ENCODE measurements around the gene ABCA10. TPM values are rescaled to one million over a fixed set of nuclear protein-coding genes. Genes with fewer than 3 reads are reported as not detected.

ABCA10 gene
- total and polyA plus RNA-seq, 3 donors from 2014 or later, result 11.5 to 16.2 (median 13.6) TPM

DNA sequence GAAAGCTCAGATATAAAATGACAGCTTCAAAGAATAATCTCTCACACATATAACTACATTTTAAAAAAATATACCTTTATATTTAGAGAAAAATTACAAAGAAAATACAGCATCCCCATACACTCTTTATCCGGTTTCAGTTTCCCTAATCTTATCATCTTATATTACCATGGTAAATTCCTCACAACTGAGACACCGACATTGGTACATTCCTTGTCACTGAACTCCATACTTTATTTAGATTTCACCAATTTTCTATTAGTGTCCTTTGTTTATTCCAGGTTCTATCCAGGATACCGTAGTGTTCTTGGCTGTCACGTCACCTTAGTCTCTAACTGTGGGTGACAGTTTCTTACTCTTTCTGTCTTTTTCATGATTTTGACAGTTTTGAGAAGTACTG, 22.0 kb upstream of the ABCA10 start:
- H3K4me3 ChIP-seq, result no peak overlapping the region
- 87 to 90% methylated on average over 4 of the region's 4 CpGs for WGBS, 2 donors
- intact Hi-C loops (cut with DNase I; ENCODE audit: low total_unique reads), result no loop called here

DNA sequence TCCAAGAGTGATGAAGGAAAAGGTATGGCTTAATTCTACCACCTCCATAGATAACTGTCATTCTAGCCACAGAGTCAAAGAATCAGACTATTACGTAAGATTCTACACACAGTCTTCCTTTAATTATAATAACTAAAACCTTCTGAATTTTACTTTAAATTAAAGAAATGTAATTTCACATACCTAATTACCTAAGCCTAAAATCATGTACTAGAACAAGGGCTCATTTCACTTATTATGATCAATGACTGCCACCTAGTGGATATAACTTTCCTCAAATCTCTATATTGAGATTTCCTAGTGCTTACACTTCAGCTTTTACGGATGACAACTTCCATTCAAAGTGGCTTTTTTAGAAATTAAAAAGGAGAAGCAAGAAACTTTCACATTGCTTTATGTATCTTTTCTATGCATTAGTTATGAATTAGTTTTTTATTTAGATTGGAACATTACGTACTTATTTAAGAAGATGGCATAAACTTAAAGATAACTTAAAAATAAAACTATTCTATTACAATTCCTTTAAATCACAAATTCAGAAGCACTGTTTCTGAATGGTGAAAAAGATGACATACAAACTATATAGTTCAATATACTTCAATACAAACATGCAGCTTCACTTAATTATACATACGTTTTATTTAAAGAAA, 18.2 kb upstream of the ABCA10 start:
- WGBS, 2 donors, result 60 to 72% methylated on average over 4 of the region's 4 CpGs
- intact Hi-C loops (cut with DNase I; ENCODE audit: low total_unique reads), result no loop called here
- TF ChIP-seq CTCF (IDR thresholded peaks at IDR 0.05) (peak; percentile 43 to 67 (median 53)), POLR2A (IDR thresholded peaks at IDR 0.05) (no peak)
- no peaks in the 10 kb centered on the region for H3K9me3 ChIP-seq
- H3K4me3 ChIP-seq, result no peak overlapping the region
- DNase-seq, result no peak
- no peak overlapping the region for H3K27ac ChIP-seq
- no peaks in the 10 kb centered on the region for H3K4me1 ChIP-seq
- no peaks in the 10 kb centered on the region for H3K36me3 ChIP-seq (ENCODE audit: low read depth, missing control alignments)
- no peaks in the 10 kb centered on the region for H3K27me3 ChIP-seq

More for the DNA sequence above, 22.0 kb upstream of the ABCA10 start:
- no peaks in the 10 kb centered on the region for H3K4me1 ChIP-seq
- no peak for DNase-seq
- TF ChIP-seq POLR2A (IDR thresholded peaks at IDR 0.05) (no peak), CTCF (IDR thresholded peaks at IDR 0.05) (no peak)
- H3K9me3 ChIP-seq, result no peaks in the 10 kb centered on the region
- no peak overlapping the region for H3K27ac ChIP-seq
- H3K36me3 ChIP-seq (ENCODE audit: low read depth, missing control alignments), result no peaks in the 10 kb centered on the region
- H3K27me3 ChIP-seq, result no peaks in the 10 kb centered on the region

DNA sequence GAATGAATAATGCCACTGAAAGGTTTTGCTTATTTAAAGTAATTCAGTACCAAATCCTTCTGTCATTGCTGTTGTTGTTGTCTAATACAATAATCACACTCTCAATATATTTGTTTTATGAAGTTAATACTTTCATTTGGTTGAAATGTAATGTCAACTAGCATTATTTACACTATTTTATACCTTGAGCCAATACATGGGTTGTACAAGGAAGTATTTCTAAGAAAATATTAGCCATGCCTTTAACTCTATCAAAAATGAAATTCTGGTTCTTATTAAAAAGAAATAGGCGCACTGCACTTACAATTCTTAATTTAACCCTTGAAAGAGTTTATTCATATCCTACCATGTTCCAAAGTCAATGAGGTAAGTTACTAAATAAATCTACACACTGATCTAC, 17.6 kb upstream of the ABCA10 start:
- no peaks in the 10 kb centered on the region for H3K4me1 ChIP-seq
- intact Hi-C loops (cut with DNase I; ENCODE audit: low total_unique reads), result no loop called here

GRCh38 chr17:69245617-69246016, 17.0 kb upstream of the ABCA10 start:
- no peak overlapping the region for H3K4me3 ChIP-seq
- no peaks in the 10 kb centered on the region for H3K36me3 ChIP-seq (ENCODE audit: low read depth, missing control alignments)
- H3K27ac ChIP-seq, result no peak overlapping the region
- DNase-seq, result no peak
- H3K4me1 ChIP-seq, result no peaks in the 10 kb centered on the region
- intact Hi-C loops (cut with DNase I; ENCODE audit: low total_unique reads), result no loop called here
- no peaks in the 10 kb centered on the region for H3K9me3 ChIP-seq
- 43 to 51% methylated on average over 2 of the region's 2 CpGs for WGBS, 2 donors
- H3K27me3 ChIP-seq, result no peaks in the 10 kb centered on the region
- TF ChIP-seq POLR2A (IDR thresholded peaks at IDR 0.05) (no peak), CTCF (IDR thresholded peaks at IDR 0.05) (no peak)

More for the DNA sequence above, 17.6 kb upstream of the ABCA10 start:
- H3K27ac ChIP-seq, result no peak overlapping the region
- no peak for DNase-seq
- TF ChIP-seq CTCF (IDR thresholded peaks at IDR 0.05), result no peak
- no peak for TF ChIP-seq POLR2A (IDR thresholded peaks at IDR 0.05)
- H3K27me3 ChIP-seq, result no peaks in the 10 kb centered on the region
- no peaks in the 10 kb centered on the region for H3K9me3 ChIP-seq
- H3K4me3 ChIP-seq, result no peak overlapping the region
- no peaks in the 10 kb centered on the region for H3K36me3 ChIP-seq (ENCODE audit: low read depth, missing control alignments)
- 47 to 55% methylated on average over 1 of the region's 1 CpG for WGBS, 2 donors
